Astrocyte of the cerebellum (primary cell): ENCODE results near the gene NECTIN4.
"Not testable (repeated sequence)": the region's sequence is repeated elsewhere in the genome, so short reads cannot be mapped to it uniquely, and the experiment has no call there.

ENCODE experiments used
- DNase-seq: peaks from one replicate; pipeline ENCODE4 v3.0.0-alpha.2; 2011; ENCODE audit warnings: low read depth
- H3K4me3 ChIP-seq: 2 replicates; pipeline ENCODE4 v1.5.1; 2011; ENCODE audit warnings: mild to moderate bottlenecking, low read depth, low read length, moderate library complexity
- in situ Hi-C: cut with HindIII; loops from 2 replicates; pipeline ENCODE4 v1.10.0; 2017; ENCODE audit warnings: low sequenced_read_pairs
- TF ChIP-seq, protein P1 (sequence below): IDR thresholded peaks from 2 replicates; pipeline ENCODE4 v1.5.1; 2012; ENCODE audit warnings: low read length, low read depth, moderate library complexity, mild to moderate bottlenecking; ENCODE audit errors: missing control alignments

Gene NECTIN4

DNA sequence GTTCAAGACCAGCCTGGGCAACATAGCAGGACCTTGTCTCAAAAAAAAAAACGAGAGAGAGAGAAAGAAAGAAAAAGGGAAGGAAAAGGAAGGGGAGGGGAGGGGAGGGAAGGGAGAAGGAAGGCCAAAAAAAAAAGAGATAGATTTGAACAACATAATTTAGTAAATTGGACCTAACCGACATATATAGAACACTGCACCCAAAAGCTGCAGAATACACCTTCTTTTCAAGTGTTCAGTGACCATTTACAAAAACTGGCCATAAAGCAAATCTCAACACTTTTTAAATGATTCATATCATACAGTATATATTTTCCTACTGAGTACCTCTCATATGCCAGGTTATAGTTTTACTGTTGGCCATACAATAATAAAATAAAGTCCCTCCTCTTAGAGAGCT, 57.5 kb downstream of the NECTIN4 start:
- DNase-seq: no peak
- TF ChIP-seq, protein P1, sequence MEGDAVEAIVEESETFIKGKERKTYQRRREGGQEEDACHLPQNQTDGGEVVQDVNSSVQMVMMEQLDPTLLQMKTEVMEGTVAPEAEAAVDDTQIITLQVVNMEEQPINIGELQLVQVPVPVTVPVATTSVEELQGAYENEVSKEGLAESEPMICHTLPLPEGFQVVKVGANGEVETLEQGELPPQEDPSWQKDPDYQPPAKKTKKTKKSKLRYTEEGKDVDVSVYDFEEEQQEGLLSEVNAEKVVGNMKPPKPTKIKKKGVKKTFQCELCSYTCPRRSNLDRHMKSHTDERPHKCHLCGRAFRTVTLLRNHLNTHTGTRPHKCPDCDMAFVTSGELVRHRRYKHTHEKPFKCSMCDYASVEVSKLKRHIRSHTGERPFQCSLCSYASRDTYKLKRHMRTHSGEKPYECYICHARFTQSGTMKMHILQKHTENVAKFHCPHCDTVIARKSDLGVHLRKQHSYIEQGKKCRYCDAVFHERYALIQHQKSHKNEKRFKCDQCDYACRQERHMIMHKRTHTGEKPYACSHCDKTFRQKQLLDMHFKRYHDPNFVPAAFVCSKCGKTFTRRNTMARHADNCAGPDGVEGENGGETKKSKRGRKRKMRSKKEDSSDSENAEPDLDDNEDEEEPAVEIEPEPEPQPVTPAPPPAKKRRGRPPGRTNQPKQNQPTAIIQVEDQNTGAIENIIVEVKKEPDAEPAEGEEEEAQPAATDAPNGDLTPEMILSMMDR: no peak
- in situ Hi-C loops: no loop called here
- H3K4me3 ChIP-seq: no peak overlapping the region

DNA sequence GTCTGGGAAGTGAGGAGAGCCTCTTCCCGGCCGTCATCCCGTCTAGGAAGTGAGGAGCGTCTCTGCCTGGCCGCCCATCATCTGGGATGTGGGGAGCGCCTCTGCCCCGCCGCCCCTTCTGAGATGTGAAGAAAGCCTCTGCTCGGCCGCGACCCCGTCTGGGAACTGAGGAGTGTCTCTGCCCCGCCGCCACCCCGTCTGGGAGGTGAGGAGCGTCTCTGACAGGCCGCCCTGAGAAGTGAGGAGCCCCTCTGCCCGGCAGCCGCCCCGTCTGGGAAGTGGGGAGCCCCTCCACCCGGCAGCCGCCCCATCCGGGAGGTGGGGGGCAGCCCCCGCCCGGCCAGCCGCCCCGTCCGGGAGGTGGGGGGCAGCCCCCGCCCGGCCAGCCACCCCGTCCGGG, 59.9 kb downstream of the NECTIN4 start:
- DNase-seq, in situ Hi-C loops, H3K4me3 ChIP-seq: not testable (repeated sequence)

DNA sequence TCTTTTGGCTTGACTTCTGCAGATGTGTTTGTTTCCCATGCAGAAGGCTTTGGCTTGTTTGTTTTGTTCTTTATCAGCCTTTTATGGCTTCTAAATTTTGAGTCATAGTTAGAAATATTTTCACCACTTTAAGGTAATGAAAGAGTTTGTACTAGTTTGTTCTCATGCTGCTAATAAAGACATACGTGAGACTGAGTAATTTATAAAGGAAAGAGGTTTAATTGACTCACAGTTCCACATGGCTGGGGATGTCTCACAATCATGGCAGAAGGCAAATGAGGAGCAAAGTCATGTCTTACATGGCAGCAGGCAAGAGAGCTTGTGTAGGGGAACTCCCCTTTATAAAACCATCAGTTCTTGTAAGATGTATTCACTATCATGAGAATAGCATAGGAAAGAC, 62.4 kb downstream of the NECTIN4 start:
- H3K4me3 ChIP-seq, in situ Hi-C loops, DNase-seq: not testable (repeated sequence)

DNA sequence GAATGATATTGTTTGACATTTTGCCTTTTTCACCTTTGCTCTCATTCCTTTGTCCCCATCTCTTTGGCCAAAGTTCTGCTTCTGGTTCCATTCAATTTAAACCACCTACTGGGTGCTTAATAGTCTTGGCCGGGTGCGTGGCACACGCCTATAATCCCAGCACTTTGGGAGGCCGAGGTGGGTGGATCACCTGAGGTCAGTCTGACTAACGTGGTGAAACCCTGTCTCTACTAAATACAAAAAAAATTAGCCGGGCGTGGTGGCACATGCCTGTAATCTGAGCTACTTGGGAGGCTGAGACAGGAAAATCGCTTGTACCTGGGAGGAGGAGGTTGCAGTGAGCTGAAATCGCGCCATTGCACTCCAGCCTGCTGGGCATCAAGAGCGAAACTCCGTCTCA, 66.9 kb downstream of the NECTIN4 start:
- in situ Hi-C loops, H3K4me3 ChIP-seq, DNase-seq: not testable (repeated sequence)

DNA sequence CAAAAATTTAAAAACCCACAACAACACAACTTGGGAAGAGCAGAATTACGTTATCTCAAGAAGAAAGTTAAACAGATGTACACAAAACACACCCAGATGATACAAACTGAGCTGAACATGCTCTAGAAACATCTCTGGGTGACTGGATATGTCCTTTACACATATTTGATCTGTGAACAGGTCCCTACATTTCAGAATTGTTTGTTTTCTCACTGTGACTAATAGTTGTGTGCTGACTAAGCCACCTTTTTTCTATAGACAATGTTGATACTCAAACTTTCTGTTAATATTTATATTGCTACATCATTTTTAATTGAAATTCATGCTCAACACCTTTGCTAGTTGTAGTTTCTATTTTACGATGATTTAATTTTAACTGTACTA, 67.4 kb downstream of the NECTIN4 start:
- no peak for DNase-seq
- in situ Hi-C loops: no loop called here
- H3K4me3 ChIP-seq: no peak overlapping the region
- TF ChIP-seq, protein P1: no peak

DNA sequence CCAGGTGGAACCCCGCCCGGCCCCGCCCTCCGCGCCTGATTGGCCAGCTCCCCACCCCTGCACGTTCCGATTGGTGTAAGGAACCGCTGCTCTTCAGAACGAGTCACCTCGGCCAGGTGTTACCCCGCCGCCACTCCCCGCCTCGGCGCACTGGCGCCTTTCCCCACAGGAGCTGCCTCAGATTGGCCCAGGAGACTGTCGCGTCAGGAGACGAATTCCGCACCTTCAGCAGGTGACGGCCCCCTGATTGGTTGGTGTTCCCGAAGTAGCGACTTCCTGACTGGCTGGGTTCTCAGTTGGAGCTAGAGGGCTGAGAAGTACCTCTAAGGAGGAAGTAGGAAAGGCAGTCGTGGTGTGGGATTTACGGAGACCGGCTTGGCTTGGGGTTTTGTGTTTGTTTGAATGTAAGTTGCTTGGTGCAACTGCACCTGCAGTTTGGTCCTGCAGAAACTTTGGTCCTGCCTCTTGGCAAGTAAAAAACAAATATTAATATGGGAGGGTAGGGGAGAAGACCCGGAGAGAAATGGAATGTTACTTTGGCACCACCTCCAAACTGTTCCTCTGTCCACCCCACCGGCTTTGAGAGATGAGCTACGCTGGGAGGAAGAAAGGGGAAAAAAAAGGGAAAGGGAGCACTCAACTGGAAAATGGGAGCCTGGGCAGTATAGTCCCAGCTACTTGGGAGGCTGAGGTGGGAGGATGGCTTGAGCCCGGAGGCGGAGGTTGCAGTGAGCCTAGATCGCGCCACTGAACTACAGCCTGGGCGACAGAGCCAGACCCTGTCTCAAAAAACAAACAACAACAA, 68.0 kb downstream of the NECTIN4 start:
- DNase-seq: no peak
- in situ Hi-C loops: no loop called here
- TF ChIP-seq, protein P1: no peak
- peak overlapping the region; percentile 50 for H3K4me3 ChIP-seq
